ENCODE results near the gene SVEP1.

- TF ChIP-seq ZNF362 (tag by site-specific recombination; IDR thresholded peaks at IDR 0.05), result no peak
- no peak for TF ChIP-seq ZBTB1 (tag by site-specific recombination; IDR thresholded peaks at IDR 0.05)
- no peak for TF ChIP-seq SETDB1 (IDR thresholded peaks at IDR 0.05; ENCODE audit: insufficient read length, low read length)
- TF ChIP-seq ZNF121 (tag by site-specific recombination; IDR thresholded peaks at IDR 0.05), result no peak
- no peak for TF ChIP-seq CTCF (tag by site-specific recombination; IDR thresholded peaks at IDR 0.05)
- TF ChIP-seq REST (tag by site-specific recombination; IDR thresholded peaks at IDR 0.05), result no peak
- no peak for TF ChIP-seq ZNF114 (tag by site-specific recombination; IDR thresholded peaks at IDR 0.05)
- TF ChIP-seq, protein P1, sequence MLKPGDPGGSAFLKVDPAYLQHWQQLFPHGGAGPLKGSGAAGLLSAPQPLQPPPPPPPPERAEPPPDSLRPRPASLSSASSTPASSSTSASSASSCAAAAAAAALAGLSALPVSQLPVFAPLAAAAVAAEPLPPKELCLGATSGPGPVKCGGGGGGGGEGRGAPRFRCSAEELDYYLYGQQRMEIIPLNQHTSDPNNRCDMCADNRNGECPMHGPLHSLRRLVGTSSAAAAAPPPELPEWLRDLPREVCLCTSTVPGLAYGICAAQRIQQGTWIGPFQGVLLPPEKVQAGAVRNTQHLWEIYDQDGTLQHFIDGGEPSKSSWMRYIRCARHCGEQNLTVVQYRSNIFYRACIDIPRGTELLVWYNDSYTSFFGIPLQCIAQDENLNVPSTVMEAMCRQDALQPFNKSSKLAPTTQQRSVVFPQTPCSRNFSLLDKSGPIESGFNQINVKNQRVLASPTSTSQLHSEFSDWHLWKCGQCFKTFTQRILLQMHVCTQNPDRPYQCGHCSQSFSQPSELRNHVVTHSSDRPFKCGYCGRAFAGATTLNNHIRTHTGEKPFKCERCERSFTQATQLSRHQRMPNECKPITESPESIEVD (tag by site-specific recombination; IDR thresholded peaks at IDR 0.05), result no peak
- TF ChIP-seq, protein P2, sequence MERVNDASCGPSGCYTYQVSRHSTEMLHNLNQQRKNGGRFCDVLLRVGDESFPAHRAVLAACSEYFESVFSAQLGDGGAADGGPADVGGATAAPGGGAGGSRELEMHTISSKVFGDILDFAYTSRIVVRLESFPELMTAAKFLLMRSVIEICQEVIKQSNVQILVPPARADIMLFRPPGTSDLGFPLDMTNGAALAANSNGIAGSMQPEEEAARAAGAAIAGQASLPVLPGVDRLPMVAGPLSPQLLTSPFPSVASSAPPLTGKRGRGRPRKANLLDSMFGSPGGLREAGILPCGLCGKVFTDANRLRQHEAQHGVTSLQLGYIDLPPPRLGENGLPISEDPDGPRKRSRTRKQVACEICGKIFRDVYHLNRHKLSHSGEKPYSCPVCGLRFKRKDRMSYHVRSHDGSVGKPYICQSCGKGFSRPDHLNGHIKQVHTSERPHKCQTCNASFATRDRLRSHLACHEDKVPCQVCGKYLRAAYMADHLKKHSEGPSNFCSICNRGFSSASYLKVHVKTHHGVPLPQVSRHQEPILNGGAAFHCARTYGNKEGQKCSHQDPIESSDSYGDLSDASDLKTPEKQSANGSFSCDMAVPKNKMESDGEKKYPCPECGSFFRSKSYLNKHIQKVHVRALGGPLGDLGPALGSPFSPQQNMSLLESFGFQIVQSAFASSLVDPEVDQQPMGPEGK (tag by site-specific recombination; IDR thresholded peaks at IDR 0.05), result no peak
- TF ChIP-seq ZNF571 (tag by site-specific recombination; IDR thresholded peaks at IDR 0.05), result no peak
- TF ChIP-seq, protein P3, sequence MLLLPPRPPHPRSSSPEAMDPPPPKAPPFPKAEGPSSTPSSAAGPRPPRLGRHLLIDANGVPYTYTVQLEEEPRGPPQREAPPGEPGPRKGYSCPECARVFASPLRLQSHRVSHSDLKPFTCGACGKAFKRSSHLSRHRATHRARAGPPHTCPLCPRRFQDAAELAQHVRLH (tag by site-specific recombination; IDR thresholded peaks at IDR 0.05), result no peak
- TF ChIP-seq, protein P4, sequence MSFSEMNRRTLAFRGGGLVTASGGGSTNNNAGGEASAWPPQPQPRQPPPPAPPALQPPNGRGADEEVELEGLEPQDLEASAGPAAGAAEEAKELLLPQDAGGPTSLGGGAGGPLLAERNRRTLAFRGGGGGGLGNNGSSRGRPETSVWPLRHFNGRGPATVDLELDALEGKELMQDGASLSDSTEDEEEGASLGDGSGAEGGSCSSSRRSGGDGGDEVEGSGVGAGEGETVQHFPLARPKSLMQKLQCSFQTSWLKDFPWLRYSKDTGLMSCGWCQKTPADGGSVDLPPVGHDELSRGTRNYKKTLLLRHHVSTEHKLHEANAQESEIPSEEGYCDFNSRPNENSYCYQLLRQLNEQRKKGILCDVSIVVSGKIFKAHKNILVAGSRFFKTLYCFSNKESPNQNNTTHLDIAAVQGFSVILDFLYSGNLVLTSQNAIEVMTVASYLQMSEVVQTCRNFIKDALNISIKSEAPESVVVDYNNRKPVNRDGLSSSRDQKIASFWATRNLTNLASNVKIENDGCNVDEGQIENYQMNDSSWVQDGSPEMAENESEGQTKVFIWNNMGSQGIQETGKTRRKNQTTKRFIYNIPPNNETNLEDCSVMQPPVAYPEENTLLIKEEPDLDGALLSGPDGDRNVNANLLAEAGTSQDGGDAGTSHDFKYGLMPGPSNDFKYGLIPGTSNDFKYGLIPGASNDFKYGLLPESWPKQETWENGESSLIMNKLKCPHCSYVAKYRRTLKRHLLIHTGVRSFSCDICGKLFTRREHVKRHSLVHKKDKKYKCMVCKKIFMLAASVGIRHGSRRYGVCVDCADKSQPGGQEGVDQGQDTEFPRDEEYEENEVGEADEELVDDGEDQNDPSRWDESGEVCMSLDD (tag by site-specific recombination; IDR thresholded peaks at IDR 0.05), result no peak
These were observed 249.8 kb downstream of the SVEP1 start for GRCh38 chr9:110329639-110330230.
